ENCODE measurements around the gene DGCR2.
A peak's percentile ranks its signal among the peaks of the same experiment; 100 is the strongest.
"Not testable (repeated sequence)": the region's sequence is repeated elsewhere in the genome, so short reads cannot be mapped to it uniquely, and the experiment has no call there.

DGCR2 gene

GRCh38 chr22:19122143-19122751 is at the start of gene DGCR2:
DGCR2 (minus strand) TSS chr22:19122412; CDS start chr22:19122206, 206 bp downstream.
- DNase-seq (ENCODE audit: low spot score), result peak; percentile 99

GRCh38 chr22:19169947-19170318 is 47.7 kb upstream of the DGCR2 start:
- DNase-seq (ENCODE audit: low spot score), result no peak

GRCh38 chr22:19169002-19169946 is 47.1 kb upstream of the DGCR2 start:
- no peak for DNase-seq (ENCODE audit: low spot score)

GRCh38 chr22:19168088-19168890 is 46.1 kb upstream of the DGCR2 start:
- no peak for DNase-seq (ENCODE audit: low spot score)

GRCh38 chr22:19167106-19167869 is 45.1 kb upstream of the DGCR2 start:
- no peak for DNase-seq (ENCODE audit: low spot score)

- no peak for DNase-seq (ENCODE audit: low spot score)
These were observed 44.2 kb upstream of the DGCR2 start for GRCh38 chr22:19166421-19166820.

- no peak for DNase-seq (ENCODE audit: low spot score)
These were observed 42.2 kb upstream of the DGCR2 start for GRCh38 chr22:19164425-19164824.

GRCh38 chr22:19158649-19159048 is 36.4 kb upstream of the DGCR2 start:
- DNase-seq (ENCODE audit: low spot score), result not testable (repeated sequence)

GRCh38 chr22:19156109-19156508 is 33.9 kb upstream of the DGCR2 start:
- DNase-seq (ENCODE audit: low spot score), result not testable (repeated sequence)

- no peak for DNase-seq (ENCODE audit: low spot score)
These were observed 31.0 kb upstream of the DGCR2 start for GRCh38 chr22:19152942-19153883.

GRCh38 chr22:19151329-19152191 is 29.3 kb upstream of the DGCR2 start:
- DNase-seq (ENCODE audit: low spot score), result no peak

- no peak for DNase-seq (ENCODE audit: low spot score)
These were observed 28.5 kb upstream of the DGCR2 start for GRCh38 chr22:19150482-19151328.

- DNase-seq (ENCODE audit: low spot score), result no peak
These were observed 27.8 kb upstream of the DGCR2 start, which contains the start of gene GSC2 for GRCh38 chr22:19149991-19150390. GSC2 (minus strand) TSS chr22:19150292; CDS start chr22:19150283, 9 bp downstream.

- no peak for DNase-seq (ENCODE audit: low spot score)
These were observed 27.1 kb upstream of the DGCR2 start for GRCh38 chr22:19149047-19149883.

GRCh38 chr22:19148417-19149046 is 26.3 kb upstream of the DGCR2 start:
- no peak for DNase-seq (ENCODE audit: low spot score)

GRCh38 chr22:19147195-19147780 is 25.1 kb upstream of the DGCR2 start:
- no peak for DNase-seq (ENCODE audit: low spot score)
